ENCODE measurements around the gene SUSD6.
A peak's percentile ranks its signal among the peaks of the same experiment; 100 is the strongest.
"Not testable (repeated sequence)": the region's sequence is repeated elsewhere in the genome, so short reads cannot be mapped to it uniquely, and the experiment has no call there.

Gene SUSD6

DNA sequence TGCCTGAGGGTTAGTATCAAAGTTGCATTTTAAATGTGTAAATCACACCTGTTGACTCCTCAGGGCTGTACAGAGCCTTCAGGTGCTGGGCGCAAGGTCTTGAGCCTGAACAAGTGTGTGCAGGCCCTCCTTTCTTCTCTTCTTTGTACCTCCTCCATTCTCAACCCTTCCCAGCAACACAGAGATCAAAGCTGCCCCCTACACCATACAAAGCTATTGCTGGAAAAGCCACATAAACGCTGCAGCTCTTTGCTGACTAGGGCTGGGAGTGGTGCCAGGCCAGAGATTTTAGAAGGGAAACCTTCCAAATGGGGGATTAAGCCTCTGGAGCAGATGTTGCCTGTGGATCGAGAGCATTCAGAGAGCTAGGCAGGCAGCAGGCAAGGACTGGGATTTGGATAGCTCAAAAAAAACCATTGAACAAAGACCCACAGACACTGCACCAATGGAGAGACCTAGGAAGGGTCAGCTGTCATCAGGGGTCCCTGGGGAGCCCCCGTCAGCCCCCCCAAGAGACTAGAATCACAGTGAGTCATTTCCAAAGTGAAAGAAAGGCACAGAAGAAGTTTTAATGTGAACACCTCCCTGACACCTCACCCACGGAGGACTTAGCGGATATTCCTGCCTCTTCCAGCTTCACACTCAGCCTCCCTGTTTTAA lies 18.2 kb upstream of the SUSD6 start:
- no peak for DNase-seq

DNA sequence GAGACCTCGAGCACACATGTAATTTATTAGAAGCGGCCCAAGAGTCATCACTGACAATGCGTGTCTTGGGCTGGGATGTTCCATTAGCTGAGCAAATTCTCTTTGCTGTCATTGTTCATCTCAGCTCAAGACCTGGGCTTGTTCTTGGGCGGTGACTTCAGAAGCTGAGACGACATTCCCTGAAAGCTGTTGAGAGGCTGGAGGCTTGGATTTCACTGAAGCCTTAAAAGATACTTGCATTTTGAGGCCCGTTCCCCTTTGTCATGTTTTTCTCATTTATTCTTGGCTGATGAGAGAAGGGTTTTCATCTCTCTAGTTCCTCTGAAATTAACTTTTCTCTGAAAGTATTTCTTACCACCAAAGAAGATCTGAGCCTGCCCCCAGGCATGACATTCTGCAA lies 16.6 kb upstream of the SUSD6 start:
- no peak for DNase-seq

DNA sequence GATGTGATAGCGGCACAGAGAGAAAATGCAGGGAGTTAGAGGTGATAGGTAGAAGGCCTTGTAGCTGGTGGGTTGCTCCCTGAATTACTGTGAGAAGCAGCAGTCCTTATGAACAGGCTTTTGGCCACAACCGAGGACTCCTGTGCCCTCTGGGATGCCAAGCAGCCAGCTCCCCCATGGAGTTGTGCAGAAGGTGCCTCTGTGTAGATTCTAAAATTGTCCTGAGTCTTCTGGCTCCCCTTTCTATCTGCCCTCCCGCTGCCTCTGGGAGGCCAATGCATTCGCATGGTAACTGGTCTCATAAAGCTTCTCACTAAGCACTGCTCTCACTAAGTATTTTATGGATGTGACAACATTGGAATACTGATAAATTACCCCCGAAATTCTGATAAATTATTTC lies 16.1 kb upstream of the SUSD6 start:
- no peak for DNase-seq

DNA sequence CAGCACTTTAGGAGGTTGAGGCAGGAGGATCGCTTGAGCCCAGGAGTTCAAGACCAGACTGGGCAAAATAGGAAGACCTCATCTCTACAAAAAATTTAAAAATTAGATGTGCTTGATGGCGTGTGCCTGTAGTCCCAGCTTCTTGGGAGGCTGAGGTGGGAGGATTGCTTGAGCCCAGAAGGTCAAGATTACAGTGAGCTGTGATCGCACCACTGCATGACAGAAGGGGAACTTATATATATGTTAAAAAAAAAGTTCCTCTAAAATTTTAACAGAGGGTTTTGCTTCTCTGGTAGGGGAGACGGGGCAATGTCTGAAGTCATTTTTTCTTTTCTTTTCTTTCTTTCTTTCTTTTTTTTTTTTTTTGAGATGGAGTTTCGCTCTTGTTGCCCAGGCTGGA lies 12.0 kb upstream of the SUSD6 start:
- not testable (repeated sequence) for DNase-seq

DNA sequence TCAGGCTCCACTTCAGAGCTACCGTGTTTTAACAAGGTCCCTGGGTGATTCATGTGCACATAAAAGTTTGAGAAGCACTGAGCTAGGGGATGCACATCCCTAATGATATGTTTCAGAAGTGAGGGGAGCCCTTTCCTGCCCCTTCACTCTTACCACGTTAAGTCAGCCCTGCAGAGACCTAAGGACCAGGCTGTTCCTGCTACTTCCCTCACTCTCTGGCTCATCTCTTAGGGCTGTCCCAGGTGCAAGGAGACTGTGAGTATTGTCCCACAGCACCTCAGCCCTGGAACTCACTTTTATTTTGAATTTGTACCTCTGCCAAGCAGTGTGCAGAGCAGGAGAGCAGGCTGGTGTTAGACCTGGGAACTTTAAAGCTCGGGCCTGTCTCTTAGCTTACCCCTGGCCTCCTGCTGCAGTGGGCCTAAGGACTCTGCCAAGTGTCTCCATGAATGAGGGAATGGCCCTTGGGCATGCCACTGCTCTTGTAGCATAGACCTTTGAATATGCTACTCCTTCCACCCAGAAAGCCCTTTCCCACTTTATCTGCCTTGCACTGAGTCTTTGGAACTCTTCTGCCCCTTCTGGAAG lies 11.0 kb upstream of the SUSD6 start:
- no peak for DNase-seq

DNA sequence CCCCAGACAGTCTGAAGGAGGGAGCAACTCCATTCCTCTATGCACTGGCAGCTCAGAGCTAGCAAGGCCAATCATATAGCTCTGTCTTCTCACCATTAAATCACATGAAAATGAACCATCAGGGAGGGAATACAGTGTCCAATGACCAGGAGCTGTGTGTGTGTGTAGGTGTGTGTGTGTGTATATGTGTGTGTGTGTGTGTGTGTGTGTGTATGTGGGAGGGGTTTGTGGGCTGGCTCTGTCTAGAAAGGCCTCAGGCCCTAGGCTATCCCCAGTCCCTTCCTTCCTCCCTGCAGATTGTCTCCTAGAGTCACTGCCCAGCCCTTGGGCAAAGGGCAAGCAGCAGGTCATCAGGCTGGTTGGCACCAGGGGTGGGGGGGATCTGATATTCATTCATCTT lies 5.7 kb upstream of the SUSD6 start:
- DNase-seq, result no peak

DNA sequence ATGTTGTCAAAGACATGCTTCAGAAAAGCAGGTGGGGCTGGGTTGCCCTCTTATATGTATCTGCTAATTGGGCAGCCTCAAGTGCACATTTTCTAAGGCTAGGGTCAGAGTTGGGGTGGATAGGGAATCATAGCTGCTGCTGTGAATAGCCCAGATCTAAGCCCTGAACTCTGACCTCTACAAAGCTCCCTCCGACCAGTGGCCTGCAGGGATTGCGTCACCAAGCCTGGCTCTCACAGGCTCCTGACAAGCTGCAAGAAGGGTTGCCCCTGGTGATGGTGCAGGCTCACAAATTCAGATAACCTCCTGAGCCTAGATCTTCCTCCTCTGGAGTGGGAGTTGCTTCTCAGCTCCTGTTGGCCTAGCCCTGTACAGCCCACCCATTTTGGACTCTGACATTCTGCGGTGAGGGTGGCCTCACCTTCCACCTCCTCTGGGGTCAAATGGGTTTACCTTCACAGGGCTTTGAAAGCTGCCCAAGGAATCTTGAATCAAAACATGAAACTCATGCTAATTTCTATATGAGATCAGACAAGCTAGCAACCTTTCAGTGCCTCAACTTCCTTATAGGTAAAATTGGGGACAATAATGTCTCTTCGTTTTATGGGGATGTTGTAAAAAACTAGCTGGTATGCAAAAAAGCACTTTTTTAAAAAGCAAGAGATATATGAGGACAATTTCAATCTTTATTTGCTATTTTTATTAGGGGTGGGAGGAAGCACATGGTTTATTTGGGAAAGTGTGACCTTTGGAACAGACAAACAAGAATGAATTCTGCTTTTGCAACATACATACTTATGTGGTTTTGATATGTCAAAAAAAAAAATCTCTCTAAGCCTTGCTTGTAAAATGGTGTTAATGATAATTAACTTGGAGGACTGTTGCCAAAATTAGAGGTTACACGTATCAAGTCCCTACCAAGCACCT lies 4.9 kb upstream of the SUSD6 start:
- DNase-seq, result no peak

DNA sequence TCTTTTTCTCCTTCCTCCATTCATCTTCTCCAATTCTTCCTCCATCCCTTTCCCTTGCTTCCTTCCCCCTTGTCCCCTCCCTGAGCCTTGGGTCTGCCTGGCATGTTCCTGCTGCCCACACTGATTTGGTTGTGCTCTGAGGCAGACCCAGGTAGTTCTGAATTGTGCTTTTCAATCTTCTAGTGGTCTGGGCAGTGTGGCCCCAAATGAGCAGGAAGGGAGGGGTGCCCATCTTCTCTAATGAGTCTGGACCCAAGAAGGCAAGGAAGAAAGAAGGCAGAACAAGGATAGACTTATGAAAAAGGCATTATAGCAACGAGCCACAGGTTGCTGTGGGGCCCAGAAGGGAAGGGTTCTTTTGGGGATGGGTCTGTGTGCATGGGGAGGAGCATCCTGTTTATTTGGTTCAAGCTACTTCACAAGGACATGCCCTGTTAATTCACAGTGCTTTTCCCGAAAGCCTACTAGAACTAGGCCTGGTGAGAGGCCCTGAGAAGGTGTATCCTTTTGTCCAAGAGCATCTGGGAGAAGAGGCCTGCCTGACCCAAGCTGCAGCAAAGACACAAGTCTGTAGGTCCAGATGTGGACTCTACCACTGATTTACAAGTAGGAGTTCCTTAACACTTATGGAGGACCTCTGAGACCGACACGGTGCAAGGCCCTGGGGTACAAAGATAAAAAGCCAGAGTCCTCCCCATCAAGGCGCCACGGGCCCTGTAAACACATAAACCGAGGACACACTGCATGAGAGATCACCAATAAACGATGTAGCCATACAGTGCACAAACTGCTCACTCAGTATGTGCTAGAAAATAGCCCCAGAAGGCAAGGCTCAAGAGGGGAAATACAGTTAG lies 1.1 kb upstream of the SUSD6 start:
- no peak for DNase-seq

DNA sequence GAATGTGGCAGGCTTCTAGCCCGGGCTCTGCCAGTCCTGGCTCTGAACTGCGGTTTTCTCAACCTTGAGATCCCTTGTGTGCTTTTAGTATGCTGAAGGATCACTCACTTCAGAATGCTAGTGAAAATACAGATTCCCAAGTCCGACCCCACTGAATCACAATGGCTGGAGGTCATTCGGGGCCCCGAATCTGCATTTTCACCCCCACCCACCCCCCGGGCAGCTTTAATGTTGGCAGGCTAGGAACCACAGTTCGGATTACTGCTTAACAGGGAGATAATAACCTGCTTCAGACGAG lies 573 bp upstream of the SUSD6 start:
- no peak for DNase-seq

DNA sequence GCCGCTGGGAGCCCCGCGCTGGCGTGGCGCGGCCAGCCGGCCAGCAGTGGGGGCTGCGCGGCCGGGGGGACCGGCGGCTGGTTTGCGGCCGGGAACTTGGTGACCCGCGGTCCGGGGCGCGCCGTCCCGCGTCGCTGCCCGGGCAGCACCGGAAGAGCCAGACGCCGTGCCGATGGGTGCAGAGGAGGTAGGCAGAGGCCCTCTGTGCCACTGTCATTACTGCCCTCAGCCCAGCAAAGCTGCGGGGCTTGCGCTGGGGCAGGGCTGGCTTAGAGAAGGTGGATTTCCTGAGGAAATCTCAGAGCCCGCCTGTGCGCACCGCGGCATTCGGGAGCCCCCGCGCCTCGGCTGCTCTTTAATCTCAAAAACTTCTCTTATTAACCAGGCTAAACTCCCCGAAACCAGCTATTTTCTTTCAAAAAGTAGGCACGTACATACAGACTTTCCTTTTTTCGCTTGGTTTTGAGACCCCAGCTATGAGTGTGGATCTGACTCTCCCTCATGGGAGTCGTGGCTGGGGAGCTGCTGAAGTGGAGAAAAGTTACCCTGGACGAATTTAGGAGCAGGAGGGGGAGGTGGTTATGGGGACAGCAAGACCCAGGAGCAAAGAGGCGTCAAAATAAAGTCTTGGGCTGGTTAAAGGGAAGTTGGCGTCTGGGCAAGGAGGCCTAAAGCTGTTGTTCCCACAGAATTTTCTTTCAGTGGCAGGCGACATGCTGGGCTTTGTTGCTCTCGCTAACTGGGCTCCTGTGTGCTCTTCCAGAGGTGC lies 802 bp downstream of the SUSD6 start:
- peak in 1 of 2 donors; percentile 52 for DNase-seq

DNA sequence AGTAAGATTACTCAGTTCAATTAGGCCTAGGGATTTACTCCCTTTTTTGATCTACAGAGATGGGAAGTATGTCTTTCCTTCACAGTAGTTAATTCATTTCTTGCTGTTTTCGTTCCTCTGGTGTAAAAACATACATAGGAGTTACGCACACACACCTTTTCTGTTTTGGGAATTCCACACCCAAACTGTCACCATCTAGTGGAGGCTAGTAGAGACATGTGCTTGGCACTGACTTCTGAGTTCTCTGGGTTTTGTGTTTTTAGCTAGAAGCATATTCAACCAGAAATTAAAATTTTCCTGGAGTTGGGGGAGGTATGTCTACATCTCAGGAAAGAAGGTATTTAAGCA lies 1.4 kb downstream of the SUSD6 start:
- peak in 1 of 2 donors; percentile 43 for DNase-seq

DNA sequence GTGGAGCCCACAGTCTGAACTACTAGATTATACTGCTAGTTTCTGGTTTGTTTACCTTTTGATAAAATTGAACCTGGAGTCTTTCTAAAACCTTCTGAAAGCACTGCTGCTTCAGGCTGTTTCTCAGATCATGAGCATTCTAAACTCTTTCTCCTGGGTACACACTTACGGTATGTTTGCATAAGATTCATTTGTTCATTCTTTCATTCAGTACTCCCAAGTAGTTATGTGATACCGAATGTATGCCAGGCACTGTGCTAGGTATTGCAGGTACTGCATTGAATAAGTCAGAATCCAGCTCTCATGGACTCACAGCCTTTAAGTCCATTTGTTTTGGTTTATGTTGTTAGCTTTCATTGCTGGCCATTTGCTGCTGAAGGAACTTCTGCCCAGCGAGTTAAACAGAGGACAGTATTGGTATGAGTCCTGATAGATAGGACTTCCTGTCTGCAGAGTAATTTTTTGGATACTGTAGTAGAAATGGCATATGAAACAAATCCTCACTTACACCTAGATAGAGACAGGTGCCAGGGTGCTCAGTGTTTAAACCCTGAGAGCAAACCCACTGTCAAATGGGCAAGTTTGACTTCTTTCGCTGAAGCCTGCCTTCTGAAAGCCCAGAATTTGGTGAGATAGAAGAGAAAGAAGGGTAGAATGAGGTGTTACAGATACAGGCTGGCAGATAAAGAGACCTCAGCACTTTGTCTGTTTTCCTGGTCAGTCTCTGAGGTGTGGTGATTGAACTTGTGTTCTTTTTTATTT lies 2.1 kb downstream of the SUSD6 start:
- no peak for DNase-seq

DNA sequence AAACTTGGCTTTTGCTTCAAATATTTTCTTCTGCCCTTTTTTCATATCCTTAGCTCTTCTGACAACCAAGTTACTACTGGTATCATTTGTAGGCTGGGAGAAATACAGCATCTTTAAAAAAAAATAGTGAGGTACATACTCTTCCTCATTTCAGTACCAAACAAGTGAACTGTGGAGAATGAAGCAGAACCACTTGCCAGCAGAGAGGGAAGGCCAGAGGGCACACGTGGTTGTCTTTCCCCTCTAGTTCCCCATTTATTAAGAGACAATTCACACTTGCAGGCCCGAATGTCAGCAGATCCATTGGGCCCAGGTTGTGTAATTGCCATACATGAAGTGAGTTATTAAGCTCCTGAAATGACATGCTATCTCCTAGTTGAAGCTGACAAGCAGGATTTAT lies 3.2 kb downstream of the SUSD6 start:
- DNase-seq, result peak; percentile 34 to 73

DNA sequence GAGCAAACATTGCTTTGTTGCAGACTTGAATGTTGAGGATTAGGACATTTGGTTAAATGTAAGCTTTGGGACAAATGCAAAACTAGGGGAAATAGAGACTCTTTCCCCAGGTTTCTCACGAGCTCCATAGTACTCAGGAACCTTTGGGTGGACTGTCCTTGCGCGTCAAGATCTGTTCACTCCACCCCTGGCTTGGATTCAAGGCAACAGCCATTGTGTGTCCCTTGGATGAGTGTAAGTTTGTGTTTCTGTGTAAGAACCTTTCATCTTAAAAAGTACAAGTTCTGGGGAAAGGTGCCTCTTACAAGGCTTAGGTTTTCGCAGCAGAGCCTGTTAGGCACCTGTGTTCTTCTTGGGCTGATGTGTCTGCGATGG lies 3.7 kb downstream of the SUSD6 start:
- DNase-seq, result no peak

DNA sequence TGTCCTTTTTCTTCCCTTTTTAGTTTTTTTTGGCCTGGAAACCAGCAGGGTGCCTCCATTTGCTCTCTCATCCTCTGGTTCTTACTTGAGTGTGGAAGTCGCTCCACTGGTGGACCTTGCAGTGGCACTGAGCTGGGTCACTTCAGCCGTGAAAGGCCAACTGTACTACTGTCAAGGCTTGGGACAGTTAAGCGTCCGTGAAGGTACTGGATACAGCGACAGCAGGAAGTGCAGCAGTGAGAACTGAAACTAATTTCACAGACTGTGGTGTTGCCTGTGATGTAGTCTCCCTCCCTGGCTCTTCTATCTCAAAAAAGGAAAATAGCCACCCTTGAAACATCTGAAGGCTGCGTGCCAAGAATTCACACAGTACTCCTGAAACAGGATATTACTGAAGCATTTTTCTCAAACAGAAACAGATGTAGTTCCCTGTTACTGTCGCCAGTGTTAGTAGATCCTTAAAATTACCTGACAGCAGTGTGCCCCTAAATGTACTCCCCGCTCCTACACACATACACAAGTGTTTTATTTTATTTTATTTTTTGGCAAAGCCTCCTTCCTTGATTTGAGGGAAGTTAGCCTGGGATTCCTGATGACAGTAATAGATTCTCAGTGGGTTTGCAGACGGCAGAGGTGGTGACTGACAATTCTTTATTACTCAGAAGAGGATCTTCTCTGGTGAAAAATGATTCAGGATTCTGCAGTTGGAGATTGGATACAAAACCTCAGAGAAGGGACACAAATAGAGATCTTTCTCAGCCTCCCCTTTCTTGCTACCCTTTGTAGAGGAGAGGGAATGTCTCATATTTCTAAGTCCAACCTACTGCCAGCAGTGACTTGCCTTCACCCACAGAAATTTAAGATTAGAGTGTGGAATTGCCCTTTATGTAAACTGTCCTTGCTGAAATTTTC lies 4.4 kb downstream of the SUSD6 start:
- DNase-seq, result peak; percentile 59 to 75

DNA sequence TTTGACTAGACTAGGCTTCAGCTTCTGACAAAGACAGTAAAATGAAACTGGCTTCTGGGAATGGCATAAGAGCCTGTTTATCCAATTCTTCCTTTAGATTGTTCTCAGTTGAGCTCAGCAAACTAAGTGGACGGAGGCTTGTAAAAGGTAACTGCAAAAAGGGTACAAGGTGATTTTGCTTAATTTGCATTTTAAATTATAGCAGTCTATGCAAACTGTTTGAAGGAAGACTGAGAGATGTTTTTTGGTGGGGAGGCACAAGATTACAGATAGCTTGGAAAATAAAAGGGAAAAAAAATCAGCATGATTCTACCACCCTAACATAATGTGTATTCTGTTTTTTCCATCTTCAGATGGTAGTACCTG lies 5.0 kb downstream of the SUSD6 start:
- DNase-seq, result no peak

DNA sequence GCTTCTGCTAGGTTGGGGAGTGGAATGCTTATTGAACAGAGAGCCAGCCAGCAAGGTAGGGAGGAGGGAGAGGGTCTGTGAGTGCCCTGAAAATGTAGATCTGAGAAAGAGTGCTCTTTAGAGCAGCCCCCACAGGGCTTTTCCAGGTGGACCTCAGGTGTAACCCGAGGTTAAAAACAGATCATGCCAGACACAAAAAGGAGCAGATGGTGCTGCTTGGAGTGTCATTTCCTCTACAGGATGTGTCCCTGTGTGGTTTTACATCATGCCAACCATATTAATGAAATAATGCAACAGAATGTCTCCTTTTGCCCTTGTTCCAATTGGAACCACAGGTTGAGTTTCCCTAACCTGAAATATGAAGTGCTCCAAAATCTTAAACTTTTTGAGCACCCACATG lies 6.4 kb downstream of the SUSD6 start:
- DNase-seq, result peak in 1 of 2 donors; percentile 36

DNA sequence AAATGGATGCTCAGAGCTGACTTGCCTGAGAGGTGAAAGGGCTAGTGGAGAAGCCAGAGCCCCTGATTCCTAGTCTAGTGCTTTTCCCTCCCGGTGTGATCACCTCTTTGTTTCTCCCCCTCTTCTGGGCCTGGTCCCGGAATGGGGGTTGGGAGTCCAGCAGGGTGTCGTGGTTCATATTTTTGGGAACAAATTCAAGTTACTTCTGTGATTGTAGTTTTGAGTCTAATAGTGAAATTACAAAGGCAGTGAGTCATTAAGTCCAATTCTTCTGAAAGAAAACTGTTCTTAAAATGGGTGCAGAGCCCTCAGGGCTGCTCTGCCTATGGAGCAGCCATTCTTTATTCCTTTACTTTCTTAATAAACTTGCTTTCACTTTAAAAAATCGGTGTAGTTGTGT lies 7.6 kb downstream of the SUSD6 start:
- no peak for DNase-seq

DNA sequence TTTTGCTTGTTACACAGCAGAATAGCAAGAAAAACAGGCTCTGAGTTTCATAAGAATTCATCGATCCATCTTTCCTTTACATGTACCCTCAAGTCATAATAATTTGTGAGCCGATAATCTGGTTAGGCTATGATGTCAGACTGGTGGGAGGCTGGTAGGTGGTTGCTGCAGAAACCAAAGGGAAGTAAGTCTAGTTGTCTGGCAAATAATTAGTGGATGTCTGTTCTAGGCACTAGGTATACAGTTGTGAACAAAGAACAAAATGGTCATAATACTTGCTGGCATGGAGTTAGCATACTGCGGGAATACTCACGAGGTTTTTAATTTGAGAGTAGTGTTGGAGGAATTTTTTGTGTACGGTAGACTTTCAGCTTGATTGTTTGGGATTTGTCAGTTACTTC lies 8.8 kb downstream of the SUSD6 start:
- DNase-seq, result no peak

DNA sequence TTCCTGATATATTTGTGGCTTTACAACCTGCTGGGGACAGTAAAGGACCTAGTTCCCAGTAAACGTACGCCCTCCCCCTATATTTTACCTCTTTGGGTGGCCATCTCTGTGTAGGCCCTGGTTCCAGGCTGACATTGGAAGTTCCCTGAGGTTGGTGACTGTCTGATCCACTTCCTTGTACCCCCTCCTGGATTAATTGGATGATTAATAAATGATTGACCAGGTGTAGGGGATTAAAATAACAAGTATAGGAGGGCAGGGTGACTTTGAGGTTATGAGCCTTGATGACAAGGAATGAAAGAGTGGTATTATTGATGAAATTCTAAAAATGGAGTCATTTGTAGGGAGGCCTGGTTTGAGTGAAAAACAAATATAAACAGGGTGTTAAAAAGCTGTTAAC lies 9.6 kb downstream of the SUSD6 start:
- no peak for DNase-seq

DNA sequence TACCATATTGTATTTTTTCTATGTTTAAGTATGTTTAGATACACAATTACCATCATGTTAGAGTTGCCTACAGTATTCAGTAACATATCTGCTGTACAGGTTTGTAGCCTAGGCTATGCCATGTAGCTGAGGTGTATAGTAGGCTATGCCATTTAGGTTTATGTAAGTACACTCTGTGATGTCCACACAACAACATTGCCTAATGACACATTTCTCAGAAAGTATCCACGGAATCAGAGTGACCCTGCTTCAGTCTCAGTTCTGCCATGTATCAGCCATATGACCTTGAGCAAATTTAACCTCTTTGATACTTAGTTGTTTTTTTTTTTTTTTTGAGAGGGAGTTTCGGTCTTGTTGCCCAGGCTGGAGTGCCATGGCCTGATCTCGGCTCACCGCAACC lies 12.7 kb downstream of the SUSD6 start:
- no peak for DNase-seq
